GM12878 (cell line): ENCODE data around the gene FTCDNL1. TPM values are rescaled to one million over a fixed set of nuclear protein-coding genes. Genes with fewer than 3 reads are reported as not detected.

ENCODE experiments used
- ATAC-seq: fragments of 200-7000 bp; cut with Tn5 transposase; 3 replicates; pipeline ENCODE4 v1.9.1; 2020; ENCODE audit warnings: mild to moderate bottlenecking, moderate library complexity
- BruUV-seq: library from RNA; stranded (reverse); fragments of 400-500 nt; replicated peaks from 2 replicates; lab custom pipeline; 2021; lab: Mats Ljungman, UMichigan
- CTCF ChIA-PET: fragments of 300-600 bp; sonication (Branson Sonifier 250); formaldehyde crosslinking; extraction: SDS; loops from one replicate; lab custom pipeline; 2021; ENCODE audit warnings: inconsistent platforms; lab: Yijun Ruan, JAX
- POLR2A ChIA-PET: fragments of 350-600 bp; formaldehyde crosslinking; extraction: SDS; loops from one replicate; lab custom pipeline; 2021; ENCODE audit warnings: inconsistent platforms; lab: Charles Lee
- RAD21 ChIA-PET: fragments of 300-600 bp; sonication (Branson Sonifier 250); formaldehyde crosslinking; loops from one replicate; lab custom pipeline; 2023; ENCODE audit warnings: antibody characterized with exemption; ENCODE audit not compliant: unreplicated experiment; lab: Charles Lee
- SMC1A ChIA-PET: fragments of 300-600 bp; sonication (Branson Sonifier 250); formaldehyde crosslinking; loops from one replicate; lab custom pipeline; 2023; ENCODE audit not compliant: unreplicated experiment, uncharacterized antibody; lab: Charles Lee
- DNase-seq: peaks from one replicate; pipeline ENCODE4 v3.0.0-alpha.2; 2011; ENCODE audit warnings: low read depth, low spot score
- FAIRE-seq: peaks from 3 replicates; lab custom pipeline; 2011; peaks lifted over from hg19 to GRCh38; lab: Jason Lieb, UNC
- H2AFZ ChIP-seq: 2 replicates; pipeline ENCODE4 v1.6.0; 2011; ENCODE audit warnings: low read depth, low read length, control low read depth; ENCODE audit not compliant: control insufficient read depth
- H3K27ac ChIP-seq: 2 replicates; pipeline ENCODE4 v1.5.1; 2011; ENCODE audit warnings: control low read depth; ENCODE audit not compliant: control insufficient read depth, insufficient read depth
- H3K27me3 ChIP-seq, 2 experiments: replicated peaks in 1 of 2; 2 replicates each; pipeline versions ENCODE4 v1.6.0 to v1.6.1; 2011; ENCODE audit warnings: low read length in 1 of 2; ENCODE audit not compliant: control insufficient read depth in 2 of 2, insufficient read depth in 2 of 2
- H3K36me3 ChIP-seq, 2 experiments: 2 replicates each; pipeline ENCODE4 v1.5.1; 2011; ENCODE audit warnings: low read length in 1 of 2; ENCODE audit not compliant: control insufficient read depth in 2 of 2, insufficient read depth in 2 of 2
- H3K4me1 ChIP-seq: 2 replicates; pipeline ENCODE4 v1.6.1; 2011; ENCODE audit warnings: mild to moderate bottlenecking, low read length, moderate library complexity, mixed read lengths; ENCODE audit not compliant: control insufficient read depth, insufficient read depth
- H3K4me2 ChIP-seq: 2 replicates; pipeline ENCODE4 v1.6.0; 2011; ENCODE audit warnings: control low read depth; ENCODE audit not compliant: control insufficient read depth, insufficient read depth
- H3K4me3 ChIP-seq: fragments of 200-600 bp; sonication (generic); 2 replicates; pipeline ENCODE4 v1.5.1; 2016
- H3K79me2 ChIP-seq: 2 replicates; pipeline ENCODE4 v1.6.0; 2011; ENCODE audit warnings: low read length; ENCODE audit not compliant: control insufficient read depth, insufficient read depth
- H3K9ac ChIP-seq: 2 replicates; pipeline ENCODE4 v1.8.0; 2011; ENCODE audit warnings: low read length, control low read depth, mixed read lengths; ENCODE audit not compliant: control insufficient read depth, insufficient read depth
- H3K9me3 ChIP-seq: replicated peaks from 3 replicates; pipeline ENCODE4 v1.5.1; 2011; ENCODE audit warnings: mild to moderate bottlenecking, low read length; ENCODE audit not compliant: control insufficient read depth, insufficient read depth
- H4K20me1 ChIP-seq: 2 replicates; pipeline ENCODE4 v1.6.0; 2011; ENCODE audit not compliant: control insufficient read depth, insufficient read depth
- BHLHE40 ChIP-seq, 2 experiments: fragments of 450-650 bp in 1 of 2; IDR thresholded peaks; 2 replicates each; pipeline ENCODE4 v1.6.1; 2011 to 2017; ENCODE audit warnings: low read depth in 2 of 2, borderline replicate concordance in 1 of 2, improper control_type of control experiment in 1 of 2, low read length in 1 of 2, mild to moderate bottlenecking in 1 of 2
- CHD1 ChIP-seq: IDR thresholded peaks from 2 replicates; pipeline ENCODE4 v1.6.1; 2012; ENCODE audit warnings: low read depth, low read length, improper control_type of control experiment
- FOS ChIP-seq: IDR thresholded peaks from 3 replicates; pipeline ENCODE4 v1.6.1; 2011; ENCODE audit warnings: borderline replicate concordance; ENCODE audit not compliant: insufficient read length; ENCODE audit errors: extremely low read depth
- HDAC2 ChIP-seq: fragments of 200-600 bp; sonication (generic); IDR thresholded peaks from 2 replicates; pipeline ENCODE4 v1.6.1; 2017
- NFYA ChIP-seq: IDR thresholded peaks from 2 replicates; pipeline ENCODE4 v1.6.1; 2011; ENCODE audit warnings: low read depth, mild to moderate bottlenecking, low read length, improper control_type of control experiment, borderline replicate concordance
- NFYB ChIP-seq: IDR thresholded peaks from 2 replicates; pipeline ENCODE4 v1.6.1; 2011; ENCODE audit warnings: low read depth, mild to moderate bottlenecking, low read length, improper control_type of control experiment, moderate library complexity; ENCODE audit not compliant: insufficient read depth
- POU2F2 ChIP-seq: IDR thresholded peaks from 3 replicates; pipeline ENCODE4 v1.6.1; 2011; ENCODE audit warnings: low read depth, mild to moderate bottlenecking, low read length, borderline replicate concordance
- SIX5 ChIP-seq: IDR thresholded peaks from 2 replicates; pipeline ENCODE4 v1.6.1; 2011; ENCODE audit warnings: mild to moderate bottlenecking, low read depth, low read length, moderate library complexity; ENCODE audit not compliant: severe bottlenecking
- SMAD1 ChIP-seq: fragments of 450-650 bp; IDR thresholded peaks from 2 replicates; pipeline ENCODE4 v1.6.1; 2018; ENCODE audit warnings: mild to moderate bottlenecking, low read depth; ENCODE audit not compliant: partially characterized antibody
- SP1 ChIP-seq: IDR thresholded peaks from one replicate; pipeline ENCODE4 v1.6.1; 2011; ENCODE audit warnings: low read depth, low read length
- SPI1 ChIP-seq: IDR thresholded peaks from 2 replicates; pipeline ENCODE4 v1.6.1; 2011; ENCODE audit warnings: low read depth, mild to moderate bottlenecking, low read length, moderate library complexity, borderline replicate concordance; ENCODE audit not compliant: insufficient read depth
- STAT3 ChIP-seq: IDR thresholded peaks from 2 replicates; pipeline ENCODE4 v1.6.1; 2011; ENCODE audit warnings: low read depth, low read length, improper control_type of control experiment
- TCF12 ChIP-seq: IDR thresholded peaks from 2 replicates; pipeline ENCODE4 v1.6.1; 2011; ENCODE audit warnings: low read depth, mild to moderate bottlenecking, low read length
- TCF7 ChIP-seq: IDR thresholded peaks from 2 replicates; pipeline ENCODE4 v1.6.1; 2014; ENCODE audit warnings: antibody characterized with exemption, borderline replicate concordance
- WGBS: methylation state at CpG from one replicate; pipeline ENCODE4 v1.1.6; 2016; ENCODE audit warnings: low lambda C conversion rate; ENCODE audit not compliant: insufficient replicate concordance, insufficient coverage; ENCODE audit errors: missing lambda C conversion rate; 5-methylcytosine and 5-hydroxymethylcytosine counted together
- in situ Hi-C: fragments of 300-500 bp; cut with MboI; formaldehyde crosslinking; loops from 9 replicates; pipeline ENCODE4 v1.14.3; 2018; ENCODE audit warnings: mixed read lengths
- intact Hi-C: fragments of 100-400 bp; cut with micrococcal nuclease; formaldehyde crosslinking; loops from one replicate; pipeline ENCODE4 v1.14.2; 2022; ENCODE audit not compliant: unreplicated experiment
- polyA plus RNA-seq, 11 experiments: library from polyadenylated mRNA; depleted of rRNA in 4 of 11; unstranded in 6 of 11; stranded (reverse) in 5 of 11; fragments of >200 nt; fragmentation: Nextera tagmentation in 4 of 11; fragmentation: Illumina TruSeq in 1 of 11; extraction: Ambion mirVana in 4 of 11; extraction: Trizol in 1 of 11; gene quantifications; 1 replicate in 1 of 11; 2 replicates in 10 of 11; pipeline versions ENCODE4 v1.2.1 to v1.2.3, GENCODE V29; 2011 to 2016; ENCODE audit warnings: inconsistent platforms in 2 of 11, missing spikeins in 2 of 11, low read depth in 1 of 11
- total RNA-seq, 4 experiments: library from RNA; depleted of rRNA in 3 of 4; stranded (reverse); fragments of >200 nt in 3 of 4; fragmentation: Illumina TruSeq in 1 of 4; extraction: Trizol in 1 of 4; gene quantifications; 2 replicates each; pipeline versions ENCODE4 v1.2.1 to v1.2.3, GENCODE V29; 2013 to 2021

Gene FTCDNL1
- total and polyA plus RNA-seq, 10 of the 15 experiments (the other 5 are each of a cell fraction or from before 2014, with no cell fraction given), result 0.15 to 3.9 (median 2.0) TPM

DNA sequence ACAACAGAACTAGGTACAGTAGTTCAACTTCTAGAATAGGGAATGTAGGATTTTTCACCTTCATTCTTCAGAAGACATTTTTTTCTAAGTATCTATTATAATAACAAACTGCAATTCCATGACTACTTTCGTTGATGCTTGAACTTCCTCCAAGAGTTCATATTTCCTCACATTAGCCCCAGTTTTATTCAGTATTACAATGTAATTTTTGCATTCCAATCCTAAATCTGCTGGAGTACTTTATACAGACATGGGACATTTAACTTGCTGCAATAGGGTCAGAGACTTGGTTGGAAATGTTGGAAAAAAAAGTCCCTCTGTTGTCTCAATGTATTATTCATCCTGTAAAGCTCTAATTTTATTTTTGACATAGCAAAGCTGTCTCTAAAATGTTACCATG, 19.6 kb upstream of the FTCDNL1 start:
- ChIA-PET CTCF (no interaction called here), RAD21 (no interaction called here)
- FAIRE-seq, result no peak

DNA sequence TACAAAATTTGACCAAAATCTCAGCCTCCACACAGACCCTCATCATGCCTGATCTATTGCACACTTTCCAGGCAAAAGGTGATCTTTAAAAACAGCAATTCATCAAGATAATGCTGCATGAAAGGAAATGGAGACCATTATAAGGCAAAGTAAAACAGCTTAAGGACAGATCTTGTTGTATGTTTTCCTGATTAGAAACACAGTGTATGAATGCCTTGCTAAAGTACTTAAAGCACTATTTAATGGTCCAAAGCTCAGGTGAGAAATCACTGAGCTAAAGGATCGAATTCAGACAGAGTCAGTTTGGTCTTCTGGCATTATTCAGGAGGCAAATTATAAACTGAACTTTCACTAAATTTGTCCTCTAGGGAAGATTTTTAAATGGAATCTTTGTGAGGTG, 18.7 kb upstream of the FTCDNL1 start:
- ChIA-PET RAD21 (no interaction called here), SMC1A (no interaction called here)
- Histone ChIP-seq H3K4me3 (no peak overlapping the region), H3K27me3 (no peaks in the 10 kb centered on the region), H3K36me3 (no peaks in the 10 kb centered on the region), H3K4me1 (no peaks in the 10 kb centered on the region), H3K9ac (no peak overlapping the region), H3K79me2 (no peaks in the 10 kb centered on the region), H3K9me3 (peaks cover 5% of the 10 kb centered on the region; the same call in 1 of the 3 replicates)
- BruUV-seq, result no TSS peak
- intact Hi-C loops (no loop called here), in situ Hi-C loops (no loop called here)
- TF ChIP-seq SMAD1 (no peak), STAT3 (no peak), SPI1 (no peak), CHD1 (no peak), SIX5 (no peak), SP1 (no peak)
- TF ChIP-seq, all 136 proteins: peak for 0
- Histone ChIP-seq H2AFZ (no peak overlapping the region), H3K27ac (no peak overlapping the region), H4K20me1 (no peaks in the 10 kb centered on the region), H3K4me2 (no peak overlapping the region)
- FAIRE-seq, result no peak
- ATAC-seq, result no peak
- 0% methylated on average over 1 of the region's 1 CpG for WGBS
- ChIA-PET CTCF (no interaction called here), POLR2A (no interaction called here)
- no peak for DNase-seq

More for the DNA sequence above, 19.6 kb upstream of the FTCDNL1 start:
- no peak overlapping the region for H3K27ac ChIP-seq
- no peaks in the 10 kb centered on the region for H3K79me2 ChIP-seq
- H3K4me2 ChIP-seq, result no peak overlapping the region
- intact Hi-C loops, result no loop called here
- no peaks in the 10 kb centered on the region for H4K20me1 ChIP-seq
- no TSS peak for BruUV-seq
- ChIA-PET SMC1A (no interaction called here), POLR2A (no interaction called here)
- H3K9ac ChIP-seq, result no peak overlapping the region
- no peak for ATAC-seq
- in situ Hi-C loops, result no loop called here
- H2AFZ ChIP-seq, result no peak overlapping the region
- H3K36me3 ChIP-seq, result no peaks in the 10 kb centered on the region
- no peaks in the 10 kb centered on the region for H3K27me3 ChIP-seq
- WGBS, result 16% methylated on average over 1 of the region's 1 CpG
- H3K4me3 ChIP-seq, result no peak overlapping the region
- TF ChIP-seq NFYA (no peak), FOS (no peak), TCF7 (no peak), POU2F2 (no peak), BHLHE40 (IDR thresholded peaks at IDR 0.05; ENCODE audit: borderline replicate concordance in 1 of 2, low read depth in 2 of 2, low read length in 1 of 2) (no peak), NFYB (no peak), SIX5 (no peak), TCF12 (no peak), HDAC2 (no peak)
- H3K9me3 ChIP-seq, result peaks cover 5% of the 10 kb centered on the region; the same call in 1 of the 3 replicates
- no peak for DNase-seq
- H3K4me1 ChIP-seq, result no peaks in the 10 kb centered on the region
